ENCODE data around the gene CPNE5.

- TF ChIP-seq REST (IDR thresholded peaks at IDR 0.05; ENCODE audit: insufficient read depth in 1 of 2, low read depth in 2 of 2, low read length in 2 of 2) (no peak), POLR2AphosphoS5 (IDR thresholded peaks at IDR 0.05; ENCODE audit: low read depth, low read length) (no peak), TAF1 (IDR thresholded peaks at IDR 0.05; ENCODE audit: borderline replicate concordance, insufficient read depth, low read length) (no peak), SIN3A (IDR thresholded peaks at IDR 0.05; ENCODE audit: borderline replicate concordance, insufficient read depth, low read length) (no peak)
Measured at GRCh38 chr6:36730424-36731380, 108.5 kb downstream of the CPNE5 start.

All from PFSK-1 (cell line).